WERI-Rb-1 (cell line): ENCODE results near the gene RNF44.

Experiments
- DNase-seq: peaks from one replicate; pipeline ENCODE4 v3.0.0-alpha.2; 2020
- H3K27ac ChIP-seq: fragments of 250-450 bp; sonication (Bioruptor Pico); 2 replicates; pipeline ENCODE4 v1.5.1; 2020; ENCODE audit warnings: mild to moderate bottlenecking, moderate library complexity
- H3K27me3 ChIP-seq: fragments of 250-450 bp; sonication (Bioruptor Pico); 2 replicates; pipeline ENCODE4 v1.5.1; 2021; ENCODE audit warnings: mild to moderate bottlenecking, low read depth, moderate library complexity; ENCODE audit not compliant: insufficient read depth, severe bottlenecking
- H3K36me3 ChIP-seq: fragments of 250-450 bp; sonication (Bioruptor Pico); 2 replicates; pipeline ENCODE4 v1.5.1; 2020; ENCODE audit warnings: mild to moderate bottlenecking, moderate library complexity
- H3K4me3 ChIP-seq: 2 replicates; pipeline ENCODE4 v1.5.1; 2011; ENCODE audit warnings: low read depth, mild to moderate bottlenecking, control low read depth, low read length
- H3K9me3 ChIP-seq: fragments of 250-450 bp; sonication (Bioruptor Pico); 2 replicates; pipeline ENCODE4 v1.5.1; 2021; ENCODE audit warnings: mild to moderate bottlenecking, moderate library complexity; ENCODE audit not compliant: severe bottlenecking
- CTCF ChIP-seq: IDR thresholded peaks from 2 replicates; pipeline ENCODE4 v1.5.1; 2011; ENCODE audit warnings: low read depth, mild to moderate bottlenecking, control low read depth, inconsistent platforms, low read length

RNF44 gene

GRCh38 chr5:176570044-176570443, 32.8 kb upstream of the RNF44 start:
- Histone ChIP-seq H3K27me3 (no peaks in the 10 kb centered on the region), H3K36me3 (no peaks in the 10 kb centered on the region), H3K9me3 (no peaks in the 10 kb centered on the region), H3K4me3 (no peak overlapping the region), H3K27ac (no peak overlapping the region)
- DNase-seq: no peak
- TF ChIP-seq CTCF: no peak

GRCh38 chr5:176568657-176569056, 31.5 kb upstream of the RNF44 start:
- no peaks in the 10 kb centered on the region for H3K27me3 ChIP-seq
- no peaks in the 10 kb centered on the region for H3K9me3 ChIP-seq
- TF ChIP-seq CTCF: no peak
- H3K4me3 ChIP-seq: no peak overlapping the region
- H3K36me3 ChIP-seq: no peaks in the 10 kb centered on the region
- no peak for DNase-seq
- no peak overlapping the region for H3K27ac ChIP-seq

- Histone ChIP-seq H3K27me3 (no peaks in the 10 kb centered on the region), H3K9me3 (no peaks in the 10 kb centered on the region), H3K27ac (no peak overlapping the region), H3K4me3 (no peak overlapping the region), H3K36me3 (no peaks in the 10 kb centered on the region)
- DNase-seq: no peak
- no peak for TF ChIP-seq CTCF
These were observed 28.6 kb upstream of the RNF44 start for GRCh38 chr5:176565760-176566288.

GRCh38 chr5:176564002-176564401, 26.8 kb upstream of the RNF44 start:
- no peak for DNase-seq
- no peak overlapping the region for H3K27ac ChIP-seq
- no peak for TF ChIP-seq CTCF

GRCh38 chr5:176562189-176562588, 25.0 kb upstream of the RNF44 start:
- TF ChIP-seq CTCF: no peak
- no peaks in the 10 kb centered on the region for H3K36me3 ChIP-seq
- no peaks in the 10 kb centered on the region for H3K27me3 ChIP-seq
- no peak overlapping the region for H3K4me3 ChIP-seq
- H3K27ac ChIP-seq: no peak overlapping the region
- peaks cover 2% of the 10 kb centered on the region for H3K9me3 ChIP-seq
- no peak for DNase-seq

More at GRCh38 chr5:176564002-176564401, 26.8 kb upstream of the RNF44 start:
- no peak overlapping the region for H3K4me3 ChIP-seq
- H3K36me3 ChIP-seq: no peaks in the 10 kb centered on the region
- no peaks in the 10 kb centered on the region for H3K9me3 ChIP-seq
- no peaks in the 10 kb centered on the region for H3K27me3 ChIP-seq

GRCh38 chr5:176561259-176561658, 24.1 kb upstream of the RNF44 start:
- no peaks in the 10 kb centered on the region for H3K27me3 ChIP-seq
- no peak overlapping the region for H3K4me3 ChIP-seq
- H3K27ac ChIP-seq: no peak overlapping the region
- no peak for TF ChIP-seq CTCF
- no peak for DNase-seq
- no peaks in the 10 kb centered on the region for H3K36me3 ChIP-seq
- H3K9me3 ChIP-seq: peaks cover 2% of the 10 kb centered on the region
